ENCODE measurements around the gene SAMD4B.
A peak's percentile ranks its signal among the peaks of the same experiment; 100 is the strongest.
"Not testable (repeated sequence)": the region's sequence is repeated elsewhere in the genome, so short reads cannot be mapped to it uniquely, and the experiment has no call there.

Gene SAMD4B

GRCh38 chr19:39307046-39307821, 35.0 kb upstream of the SAMD4B start:
- DNase-seq (ENCODE audit: low spot score), result no peak
- TF ChIP-seq CTCF (IDR thresholded peaks at IDR 0.05; ENCODE audit: extremely low read depth, missing control alignments), result no peak

- DNase-seq (ENCODE audit: low spot score), result peak; percentile 24
These were observed 34.2 kb upstream of the SAMD4B start for GRCh38 chr19:39307822-39308530.

GRCh38 chr19:39308531-39309304, 33.5 kb upstream of the SAMD4B start:
- peak; percentile 8 for DNase-seq (ENCODE audit: low spot score)
- TF ChIP-seq CTCF (IDR thresholded peaks at IDR 0.05; ENCODE audit: extremely low read depth, missing control alignments), result no peak

More at GRCh38 chr19:39307822-39308530, 34.2 kb upstream of the SAMD4B start:
- no peak for TF ChIP-seq CTCF (IDR thresholded peaks at IDR 0.05; ENCODE audit: extremely low read depth, missing control alignments)

GRCh38 chr19:39309305-39309670, 32.9 kb upstream of the SAMD4B start:
- not testable (repeated sequence) for DNase-seq (ENCODE audit: low spot score)

GRCh38 chr19:39310558-39311311, 31.5 kb upstream of the SAMD4B start:
- DNase-seq (ENCODE audit: low spot score), result peak; percentile 16
- TF ChIP-seq CTCF (IDR thresholded peaks at IDR 0.05; ENCODE audit: extremely low read depth, missing control alignments), result no peak

- DNase-seq (ENCODE audit: low spot score), result peak; percentile 26
- no peak for TF ChIP-seq CTCF (IDR thresholded peaks at IDR 0.05; ENCODE audit: extremely low read depth, missing control alignments)
These were observed 28.0 kb upstream of the SAMD4B start for GRCh38 chr19:39314016-39314728.

- no peak for TF ChIP-seq CTCF (IDR thresholded peaks at IDR 0.05; ENCODE audit: extremely low read depth, missing control alignments)
- no peak for DNase-seq (ENCODE audit: low spot score)
These were observed 26.3 kb upstream of the SAMD4B start for GRCh38 chr19:39315933-39316332.
